Fibroblast of mammary gland (primary cell): ENCODE results near the gene ASAP2.

Experiments used
- DNase-seq: peaks from one replicate; pipeline ENCODE4 v3.0.0-alpha.2; 2010; ENCODE audit warnings: low read depth
- H3K4me3 ChIP-seq: 2 replicates; pipeline ENCODE4 v1.5.1; 2011; ENCODE audit warnings: low read depth, mild to moderate bottlenecking, low read length, moderate library complexity; ENCODE audit not compliant: control insufficient read depth
- CTCF ChIP-seq: conservative IDR thresholded peaks from 2 replicates; pipeline ENCODE4 v1.5.1; 2011; ENCODE audit warnings: low read depth, low read length, inconsistent platforms; ENCODE audit not compliant: control insufficient read depth, insufficient read depth

Gene ASAP2

GRCh38 chr2:9187620-9188214 lies 18.9 kb upstream of the ASAP2 start:
- DNase-seq = peak; percentile 69
- no peak overlapping the region for H3K4me3 ChIP-seq
- no peak for TF ChIP-seq CTCF

GRCh38 chr2:9188823-9189222 lies 17.8 kb upstream of the ASAP2 start:
- no peak overlapping the region for H3K4me3 ChIP-seq
- no peak for TF ChIP-seq CTCF
- no peak for DNase-seq

- peak; percentile 57 for DNase-seq
- H3K4me3 ChIP-seq = no peak overlapping the region
- no peak for TF ChIP-seq CTCF
These were observed 16.7 kb upstream of the ASAP2 start for GRCh38 chr2:9189901-9190300.

GRCh38 chr2:9191041-9191481 lies 15.6 kb upstream of the ASAP2 start:
- no peak for TF ChIP-seq CTCF
- H3K4me3 ChIP-seq = peak overlapping the region; percentile 3
- peak; percentile 98 for DNase-seq

- no peak for DNase-seq
- no peak for TF ChIP-seq CTCF
- no peak overlapping the region for H3K4me3 ChIP-seq
These were observed 13.9 kb upstream of the ASAP2 start for GRCh38 chr2:9192712-9193111.

- TF ChIP-seq CTCF = no peak
- no peak for DNase-seq
- no peak overlapping the region for H3K4me3 ChIP-seq
These were observed 12.3 kb upstream of the ASAP2 start for GRCh38 chr2:9194352-9194751.

- no peak overlapping the region for H3K4me3 ChIP-seq
- TF ChIP-seq CTCF = no peak
- no peak for DNase-seq
These were observed 10.0 kb upstream of the ASAP2 start for GRCh38 chr2:9196637-9197036.
